H1 (cell line): Measurements from ENCODE around the gene MACROD1. TPM values are rescaled to one million over a fixed set of nuclear protein-coding genes. Genes with fewer than 3 reads are reported as not detected.
A peak's percentile ranks its signal among the peaks of the same experiment; 100 is the strongest.

Source experiments
- CTCF ChIA-PET: fragments of 300-600 bp; sonication (Branson Sonifier 250); formaldehyde crosslinking; loops from one replicate; lab custom pipeline; 2021; ENCODE audit not compliant: partially characterized antibody; lab: Charles Lee
- POLR2A ChIA-PET: fragments of 300-600 bp; sonication (Branson Sonifier 250); formaldehyde crosslinking; loops from one replicate; lab custom pipeline; 2021; ENCODE audit warnings: inconsistent platforms; ENCODE audit not compliant: partially characterized antibody; lab: Charles Lee
- DNase-seq, 2 experiments: peaks; one replicate each; pipeline versions ENCODE4 v3.0.0 to v3.0.0-alpha.2; 2010 to 2022; ENCODE audit warnings: low spot score in 2 of 2, low read depth in 1 of 2, mixed read lengths in 1 of 2
- FAIRE-seq: peaks from 2 replicates; lab custom pipeline; 2011; peaks lifted over from hg19 to GRCh38; lab: Jason Lieb, UNC
- H2AFZ ChIP-seq: 2 replicates; pipeline ENCODE4 v1.8.1; 2012; ENCODE audit warnings: low read length, inconsistent platforms
- H2AK5ac ChIP-seq: 2 replicates; pipeline ENCODE4 v1.6.1; 2013; ENCODE audit warnings: low read depth, low read length
- H2BK120ac ChIP-seq: replicated peaks from 2 replicates; pipeline ENCODE3; 2013; ENCODE audit warnings: low read depth, low read length, inconsistent platforms
- H2BK12ac ChIP-seq: 2 replicates; pipeline ENCODE4 v1.6.1; 2013; ENCODE audit warnings: low read depth, low read length
- H2BK15ac ChIP-seq: 2 replicates; pipeline ENCODE4 v1.6.1; 2013; ENCODE audit warnings: low read length
- H2BK20ac ChIP-seq: 2 replicates; pipeline ENCODE4 v1.6.1; 2013; ENCODE audit warnings: low read length
- H2BK5ac ChIP-seq: 2 replicates; pipeline ENCODE4 v1.6.1; 2013; ENCODE audit warnings: low read depth, low read length
- H3K14ac ChIP-seq: 2 replicates; pipeline ENCODE4 v1.6.1; 2013; ENCODE audit warnings: inconsistent platforms; ENCODE audit not compliant: insufficient read length
- H3K18ac ChIP-seq: 2 replicates; pipeline ENCODE4 v1.6.1; 2013; ENCODE audit warnings: low read length; ENCODE audit errors: extremely low read depth
- H3K23ac ChIP-seq: 2 replicates; pipeline ENCODE4 v1.6.1; 2013; ENCODE audit warnings: inconsistent platforms; ENCODE audit not compliant: insufficient read length
- H3K23me2 ChIP-seq: 2 replicates; pipeline ENCODE4 v1.6.1; 2013; ENCODE audit warnings: low read depth, low read length
- H3K27ac ChIP-seq: 2 replicates; pipeline ENCODE4 v1.6.1; 2011; ENCODE audit warnings: low read depth, low read length, inconsistent platforms
- H3K27me3 ChIP-seq, 4 experiments: replicated peaks in 1 of 4; 1 replicate in 1 of 4; 2 replicates in 3 of 4; pipeline versions ENCODE4 v1.6.1 to v1.8.1; 2011 to 2013; ENCODE audit warnings: low read length in 3 of 4, mild to moderate bottlenecking in 3 of 4, inconsistent platforms in 2 of 4, mixed read lengths in 2 of 4, moderate library complexity in 1 of 4; ENCODE audit not compliant: control insufficient read depth in 3 of 4, insufficient read depth in 3 of 4; ENCODE audit errors: extremely low read depth in 1 of 4
- H3K36me3 ChIP-seq, 4 experiments: 2 replicates each; pipeline versions ENCODE4 v1.6.1 to v1.8.1; 2011 to 2013; ENCODE audit warnings: mild to moderate bottlenecking in 4 of 4, low read length in 3 of 4, moderate library complexity in 2 of 4, control low read depth in 1 of 4, inconsistent platforms in 1 of 4; ENCODE audit not compliant: insufficient read depth in 4 of 4, control insufficient read depth in 2 of 4
- H3K4ac ChIP-seq: replicated peaks from 2 replicates; pipeline ENCODE3; 2013; ENCODE audit warnings: low read length, low read depth, mixed read lengths, inconsistent platforms; ENCODE audit not compliant: insufficient read length
- H3K4me1 ChIP-seq, 4 experiments: replicated peaks in 1 of 4; 1 replicate in 1 of 4; 2 replicates in 3 of 4; pipeline versions ENCODE4 v1.6.1 to v1.8.1; 2011 to 2013; ENCODE audit warnings: low read length in 3 of 4, inconsistent platforms in 2 of 4, mixed read lengths in 1 of 4; ENCODE audit not compliant: insufficient read depth in 4 of 4, control insufficient read depth in 3 of 4
- H3K4me2 ChIP-seq, 2 experiments: 2 replicates each; pipeline versions ENCODE4 v1.6.1 to v1.8.1; 2011 to 2013; ENCODE audit warnings: low read depth in 2 of 2, low read length in 2 of 2, control low read depth in 1 of 2, inconsistent platforms in 1 of 2, mild to moderate bottlenecking in 1 of 2; ENCODE audit not compliant: insufficient read depth in 1 of 2
- H3K4me3 ChIP-seq, 4 experiments: fragments of 200-600, 300-600 bp in 1 of 4; sonication (generic), shearing (Covaris generic), sonication (Bioruptor Twin) in 1 of 4; 2 replicates each; pipeline versions ENCODE4 v1.5.1 to v1.8.1; 2011 to 2016; ENCODE audit warnings: low read length in 4 of 4, low read depth in 3 of 4, control low read depth in 2 of 4, inconsistent platforms in 2 of 4, mild to moderate bottlenecking in 2 of 4, mixed read lengths in 1 of 4, moderate library complexity in 1 of 4; ENCODE audit not compliant: insufficient read depth in 2 of 4; ENCODE audit errors: extremely low read depth in 1 of 4
- H3K56ac ChIP-seq: replicated peaks from 2 replicates; pipeline ENCODE3; 2013; ENCODE audit warnings: low read depth, mild to moderate bottlenecking, mixed read lengths, low read length, inconsistent platforms; ENCODE audit not compliant: insufficient read length
- H3K79me1 ChIP-seq: 2 replicates; pipeline ENCODE4 v1.6.1; 2013; ENCODE audit warnings: low read depth, low read length, control low read depth
- H3K79me2 ChIP-seq, 2 experiments: 2 replicates each; pipeline versions ENCODE4 v1.6.1 to v1.8.1; 2012 to 2013; ENCODE audit warnings: low read length in 2 of 2, mild to moderate bottlenecking in 2 of 2, inconsistent platforms in 1 of 2; ENCODE audit not compliant: insufficient read depth in 2 of 2, control insufficient read depth in 1 of 2
- H3K9ac ChIP-seq, 4 experiments: replicated peaks in 1 of 4; 1 replicate in 1 of 4; 2 replicates in 3 of 4; pipeline versions ENCODE4 v1.6.1 to v1.8.1; 2011 to 2013; ENCODE audit warnings: low read depth in 3 of 4, low read length in 3 of 4, control low read depth in 2 of 4, mild to moderate bottlenecking in 2 of 4, moderate library complexity in 2 of 4, inconsistent platforms in 1 of 4; ENCODE audit errors: extremely low read depth in 1 of 4
- H3K9me3 ChIP-seq, 2 experiments: 2 replicates each; pipeline versions ENCODE4 v1.6.1 to v1.8.1; 2012 to 2013; ENCODE audit warnings: mild to moderate bottlenecking in 2 of 2, moderate library complexity in 2 of 2, control low read depth in 1 of 2, inconsistent platforms in 1 of 2, low read depth in 1 of 2, low read length in 1 of 2, mixed read lengths in 1 of 2; ENCODE audit not compliant: insufficient read depth in 2 of 2
- H4K20me1 ChIP-seq, 2 experiments: replicated peaks in 1 of 2; 2 replicates each; pipeline versions ENCODE3 to v1.8.1; 2011 to 2013; ENCODE audit warnings: inconsistent platforms in 2 of 2, low read length in 2 of 2, mild to moderate bottlenecking in 1 of 2; ENCODE audit not compliant: insufficient read depth in 2 of 2, control insufficient read depth in 1 of 2
- H4K5ac ChIP-seq: 2 replicates; pipeline ENCODE4 v1.6.1; 2013; ENCODE audit warnings: low read length, low read depth, mixed read lengths, inconsistent platforms; ENCODE audit not compliant: insufficient read length
- H4K8ac ChIP-seq: 2 replicates; pipeline ENCODE4 v1.8.0; 2013; ENCODE audit warnings: mild to moderate bottlenecking, moderate library complexity, low read length, inconsistent platforms; ENCODE audit not compliant: insufficient read depth; ENCODE audit errors: extremely low read depth
- H4K91ac ChIP-seq: replicated peaks from 2 replicates; pipeline ENCODE3; 2013; ENCODE audit warnings: low read length, mixed read lengths, inconsistent platforms; ENCODE audit not compliant: insufficient read length
- CTCF ChIP-seq, 3 experiments: IDR thresholded peaks; 1 replicate in 2 of 3; 2 replicates in 1 of 3; pipeline versions ENCODE4 v1.5.1 to v1.6.1; 2011; ENCODE audit warnings: low read length in 3 of 3, mild to moderate bottlenecking in 3 of 3, inconsistent platforms in 2 of 3, low read depth in 1 of 3, moderate library complexity in 1 of 3; ENCODE audit not compliant: insufficient read depth in 1 of 3; ENCODE audit errors: control extremely low read depth in 1 of 3
- RAD21 ChIP-seq, 2 experiments: IDR thresholded peaks in 1 of 2; conservative IDR thresholded peaks in 1 of 2; 2 replicates each; pipeline ENCODE4 v1.6.1; 2011; ENCODE audit warnings: low read depth in 2 of 2, low read length in 2 of 2, improper control_type of control experiment in 1 of 2, inconsistent platforms in 1 of 2, mild to moderate bottlenecking in 1 of 2, moderate library complexity in 1 of 2
- WGBS, 2 experiments: shearing (Covaris generic) in 1 of 2; methylation state at CpG; one replicate each; pipeline versions ENCODE4 v1.1.6 to v1.1.7; 2013 to 2015; ENCODE audit warnings: low lambda C conversion rate in 2 of 2, mixed read lengths in 2 of 2, inconsistent platforms in 1 of 2, low coverage in 1 of 2, missing lambda C conversion rate in 1 of 2; ENCODE audit not compliant: insufficient replicate concordance in 2 of 2, insufficient coverage in 1 of 2, insufficient read length in 1 of 2; ENCODE audit errors: extremely low coverage in 1 of 2, missing lambda C conversion rate in 1 of 2; 5-methylcytosine and 5-hydroxymethylcytosine counted together
- polyA plus RNA-seq, 7 experiments: library from polyadenylated mRNA; depleted of rRNA in 3 of 7; stranded (reverse) in 5 of 7; unstranded in 2 of 7; fragments of >200 nt in 5 of 7; fragments of 200-250 nt in 2 of 7; gene quantifications; 1 replicate in 5 of 7; 2 replicates in 1 of 7; 4 replicates in 1 of 7; pipeline versions ENCODE4 v1.2.1 to v1.2.3, GENCODE V29; 2011 to 2013; ENCODE audit warnings: missing spikeins in 2 of 7, mixed read lengths in 2 of 7
- total RNA-seq: library from RNA; stranded (reverse); fragmentation: NEBNext Ultra II Directional; extraction: Animal tissue kit (Norgen Biotek cat#: 25700); gene quantifications from 2 replicates; pipeline ENCODE4 v1.2.1, GENCODE V29; 2021

The MACROD1 gene
- total and polyA plus RNA-seq, 2 of the 8 experiments (the other 6 are each of a cell fraction or from before 2014, with no cell fraction given), result 19.5 to 34.1 TPM

GRCh38 chr11:64008914-64009633 is 156.8 kb downstream of the MACROD1 start:
- Histone ChIP-seq H2BK15ac (no peak overlapping the region), H3K14ac (no peak overlapping the region), H3K4me3 (no peak overlapping the region), H3K27ac (no peak overlapping the region), H4K5ac (no peak overlapping the region), H3K4me1 (peaks cover 0 to 15% (median 9%) of the 10 kb centered on the region in 4 experiments; a peak in 5 of 7 replicates), H3K79me2 (no peaks in the 10 kb centered on the region), H3K4me2 (no peak overlapping the region), H3K36me3 (no peaks in the 10 kb centered on the region), H4K20me1 (peaks cover 1 to 2% of the 10 kb centered on the region in 2 experiments), H3K4ac (no peak overlapping the region), H3K56ac (no peak overlapping the region), H3K9ac (no peak overlapping the region), H3K18ac (no peak overlapping the region), H4K8ac (no peak overlapping the region), H2BK120ac (no peak overlapping the region), H2BK5ac (no peak overlapping the region), H3K23me2 (peaks cover 21% of the 10 kb centered on the region; the same call in 1 of the 2 replicates), H3K27me3 (peaks cover 28 to 92% (median 74%) of the 10 kb centered on the region in 4 experiments), H4K91ac (no peak overlapping the region), H2BK12ac (no peak overlapping the region)
- TF ChIP-seq RAD21 (IDR thresholded peaks at IDR 0.05 in 1 of 2, conservative IDR thresholded peaks at IDR 0.05 in 1 of 2; ENCODE audit: low read depth in 2 of 2, low read length in 2 of 2) (peak in 1 of 2 experiments; percentile 1; a peak in 1 of 4 replicates), CTCF (IDR thresholded peaks at IDR 0.05; ENCODE audit: control extremely low read depth in 1 of 3, insufficient read depth in 1 of 3, low read depth in 1 of 3, low read length in 3 of 3) (no peak)
- TF ChIP-seq, all 59 proteins: peak for 1
- FAIRE-seq, result no peak
- CTCF ChIA-PET, result interaction anchor here (0.7 to 6.3 kb wide), 8 partner anchors 8 to 139 kb away, joined by 3 to 43 read pairs (median 8); no protein-coding TSS in a partner anchor
- no peak overlapping the region for H2BK20ac ChIP-seq
- 80% methylated on average over 18 of the region's 18 CpGs; no CpG with 5 or more reads in 1 of the 2 experiments for WGBS, 2 experiments
- DNase-seq, result no peak
- no peak overlapping the region for H3K23ac ChIP-seq
- H3K9me3 ChIP-seq, result peaks cover 0 to 6% of the 10 kb centered on the region in 2 experiments; a peak in 1 of 4 replicates
- H3K79me1 ChIP-seq, result no peaks in the 10 kb centered on the region; the same call in 1 of the 2 replicates
- no peak overlapping the region for H2AFZ ChIP-seq
- POLR2A ChIA-PET, result interaction anchor here (0.8 to 1.2 kb wide), 3 partner anchors 9 to 19 kb away, joined by 3 to 5 read pairs (median 3); no protein-coding TSS in a partner anchor
- no peak overlapping the region for H2AK5ac ChIP-seq
